Esophagus squamous epithelium (tissue), 5 donors: ENCODE results near the gene RSPO3. TPM values are rescaled to one million over a fixed set of nuclear protein-coding genes. Genes with fewer than 3 reads are reported as not detected.

Source experiments
- DNase-seq: peaks from one replicate; lab custom pipeline; 2025; lab: John Stamatoyannopoulos, UW
- H3K27ac ChIP-seq, 4 donors: fragments of 200-600 bp; sonication (generic); one replicate each; pipeline ENCODE4 v1.5.1; 2016 to 2019; ENCODE audit warnings: mild to moderate bottlenecking in 1 of 4
- H3K27me3 ChIP-seq, 4 donors: fragments of 200-600 bp; sonication (generic); 1 replicate in 3 of 4; 2 replicates in 1 of 4; pipeline versions ENCODE4 v1.5.1 to v1.6.0; 2017 to 2021; ENCODE audit warnings: antibody characterized with exemption in 1 of 4
- H3K36me3 ChIP-seq, 3 donors: fragments of 200-600 bp; sonication (generic); one replicate each; pipeline ENCODE4 v1.5.1; 2016 to 2019
- H3K4me1 ChIP-seq, 3 donors: fragments of 200-600 bp; sonication (generic); one replicate each; pipeline ENCODE4 v1.5.1; 2017 to 2019
- H3K4me3 ChIP-seq, 4 donors: fragments of 200-600 bp; sonication (generic); 1 replicate in 3 of 4; 2 replicates in 1 of 4; pipeline ENCODE4 v1.5.1; 2016 to 2019; ENCODE audit warnings: mild to moderate bottlenecking in 2 of 4, moderate library complexity in 1 of 4
- H3K9me3 ChIP-seq, 3 donors: fragments of 200-600 bp; sonication (generic); one replicate each; pipeline ENCODE4 v1.5.1; 2016 to 2019
- POLR2A ChIP-seq, 4 donors: fragments of 450-650 bp; IDR thresholded peaks; one replicate each; pipeline ENCODE4 v1.6.1; 2017; ENCODE audit warnings: antibody characterized with exemption in 4 of 4, mild to moderate bottlenecking in 4 of 4, moderate library complexity in 3 of 4
- WGBS, 2 donors: methylation state at CpG; one replicate each; pipeline ENCODE4 v1.1.5; 2018; 5-methylcytosine and 5-hydroxymethylcytosine counted together
- intact Hi-C: fragments of 100-400 bp; cut with DNase I; formaldehyde crosslinking; loops from one replicate; pipeline ENCODE4 v1.15.0; 2022
- total RNA-seq, 4 donors: library from RNA; depleted of rRNA; stranded (reverse); fragments of >200 nt; gene quantifications; one replicate each; pipeline ENCODE4 v1.1.0, GENCODE V29; 2016
- TF ChIP-seq, protein P1 (sequence below), 6 experiments: fragments of 450-650 bp in 4 of 6; fragments of 200-600 bp in 2 of 6; sonication (generic) in 2 of 6; IDR thresholded peaks; one replicate each; pipeline ENCODE4 v1.5.1; 2016 to 2019; ENCODE audit warnings: antibody characterized with exemption in 6 of 6, mild to moderate bottlenecking in 4 of 6, moderate library complexity in 4 of 6
- donor health status: DM: yes; HTN: yes; CAD: no.

Gene RSPO3
- total RNA-seq, 4 donors from 2014 or later: 1.1 to 7.2 (median 4.3) TPM

GRCh38 chr6:127129251-127129650 is 10.8 kb downstream of the RSPO3 start:
- Histone ChIP-seq H3K9me3 (no peaks in the 10 kb centered on the region), H3K36me3 (no peaks in the 10 kb centered on the region), H3K27me3 (peaks cover 0 to 6% (median 0%) of the 10 kb centered on the region in 4 donors), H3K4me1 (no peaks in the 10 kb centered on the region), H3K4me3 (no peak overlapping the region), H3K27ac (no peak overlapping the region)
- intact Hi-C loops: no loop called here
- DNase-seq: no peak
- 77 to 78% methylated on average over 4 of the region's 4 CpGs for WGBS, 2 donors
- no peak for TF ChIP-seq POLR2A (IDR thresholded peaks at IDR 0.05)
- TF ChIP-seq, protein P1, sequence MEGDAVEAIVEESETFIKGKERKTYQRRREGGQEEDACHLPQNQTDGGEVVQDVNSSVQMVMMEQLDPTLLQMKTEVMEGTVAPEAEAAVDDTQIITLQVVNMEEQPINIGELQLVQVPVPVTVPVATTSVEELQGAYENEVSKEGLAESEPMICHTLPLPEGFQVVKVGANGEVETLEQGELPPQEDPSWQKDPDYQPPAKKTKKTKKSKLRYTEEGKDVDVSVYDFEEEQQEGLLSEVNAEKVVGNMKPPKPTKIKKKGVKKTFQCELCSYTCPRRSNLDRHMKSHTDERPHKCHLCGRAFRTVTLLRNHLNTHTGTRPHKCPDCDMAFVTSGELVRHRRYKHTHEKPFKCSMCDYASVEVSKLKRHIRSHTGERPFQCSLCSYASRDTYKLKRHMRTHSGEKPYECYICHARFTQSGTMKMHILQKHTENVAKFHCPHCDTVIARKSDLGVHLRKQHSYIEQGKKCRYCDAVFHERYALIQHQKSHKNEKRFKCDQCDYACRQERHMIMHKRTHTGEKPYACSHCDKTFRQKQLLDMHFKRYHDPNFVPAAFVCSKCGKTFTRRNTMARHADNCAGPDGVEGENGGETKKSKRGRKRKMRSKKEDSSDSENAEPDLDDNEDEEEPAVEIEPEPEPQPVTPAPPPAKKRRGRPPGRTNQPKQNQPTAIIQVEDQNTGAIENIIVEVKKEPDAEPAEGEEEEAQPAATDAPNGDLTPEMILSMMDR (IDR thresholded peaks at IDR 0.05): no peak

- Histone ChIP-seq H3K4me1 (no peaks in the 10 kb centered on the region), H3K4me3 (no peak overlapping the region), H3K27ac (no peak overlapping the region), H3K9me3 (no peaks in the 10 kb centered on the region), H3K36me3 (no peaks in the 10 kb centered on the region), H3K27me3 (no peaks in the 10 kb centered on the region)
- TF ChIP-seq, protein P1 (IDR thresholded peaks at IDR 0.05): no peak
- TF ChIP-seq POLR2A (IDR thresholded peaks at IDR 0.05): no peak
- DNase-seq: no peak
- WGBS, 2 donors: 56 to 69% methylated on average over 3 of the region's 3 CpGs
- intact Hi-C loops: no loop called here
Observed at GRCh38 chr6:127131275-127131674, 12.8 kb downstream of the RSPO3 start.

DNA sequence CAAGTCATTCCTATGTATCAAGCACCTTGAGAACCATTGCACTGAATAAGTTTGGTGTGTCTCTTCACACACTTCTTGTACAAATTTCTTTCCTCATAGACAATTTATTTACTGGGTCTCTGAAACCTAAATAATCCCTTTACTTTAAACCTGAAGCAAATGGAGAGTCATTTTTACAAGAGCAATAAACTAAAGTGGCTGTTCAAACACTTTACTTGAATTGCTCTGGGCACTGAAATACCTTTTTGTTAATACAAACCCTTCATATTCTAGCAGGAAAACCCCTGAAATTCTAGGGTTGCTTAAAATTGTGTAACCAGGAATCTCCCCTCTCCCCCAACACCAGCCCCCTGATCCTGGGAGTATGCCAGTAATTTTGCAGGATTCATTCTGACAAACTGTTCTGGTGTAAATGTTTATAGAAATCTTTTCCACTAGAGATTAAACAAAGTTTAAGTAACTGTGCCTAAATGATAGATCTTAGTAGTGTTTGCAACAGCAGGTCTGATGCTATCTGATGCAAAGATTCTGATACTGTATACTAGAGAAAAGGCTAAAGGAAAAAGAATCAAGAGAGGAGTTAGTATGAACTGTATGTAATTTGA is 13.4 kb downstream of the RSPO3 start:
- no peaks in the 10 kb centered on the region for H3K36me3 ChIP-seq
- no peak overlapping the region for H3K27ac ChIP-seq
- H3K4me1 ChIP-seq: no peaks in the 10 kb centered on the region
- no peaks in the 10 kb centered on the region for H3K9me3 ChIP-seq
- H3K4me3 ChIP-seq: no peak overlapping the region
- intact Hi-C loops: no loop called here
- TF ChIP-seq, protein P1 (IDR thresholded peaks at IDR 0.05): no peak
- TF ChIP-seq POLR2A (IDR thresholded peaks at IDR 0.05): no peak
- DNase-seq: no peak
- H3K27me3 ChIP-seq: no peaks in the 10 kb centered on the region

- Histone ChIP-seq H3K27me3 (no peaks in the 10 kb centered on the region), H3K36me3 (no peaks in the 10 kb centered on the region), H3K4me1 (no peaks in the 10 kb centered on the region), H3K4me3 (no peak overlapping the region), H3K27ac (no peak overlapping the region), H3K9me3 (no peaks in the 10 kb centered on the region)
- WGBS, 2 donors: 46 to 68% methylated on average over 1 of the region's 1 CpG
- no peak for DNase-seq
- intact Hi-C loops: no loop called here
- no peak for TF ChIP-seq POLR2A (IDR thresholded peaks at IDR 0.05)
- TF ChIP-seq, protein P1 (IDR thresholded peaks at IDR 0.05): no peak
Observed at GRCh38 chr6:127134136-127134535, 15.7 kb downstream of the RSPO3 start.

GRCh38 chr6:127136786-127137185 is 18.3 kb downstream of the RSPO3 start:
- no peak for DNase-seq
- no peaks in the 10 kb centered on the region for H3K27me3 ChIP-seq
- no peaks in the 10 kb centered on the region for H3K36me3 ChIP-seq
- WGBS, 2 donors: 45 to 65% methylated on average over 4 of the region's 4 CpGs
- no peaks in the 10 kb centered on the region for H3K4me1 ChIP-seq
- intact Hi-C loops: no loop called here
- no peak overlapping the region for H3K27ac ChIP-seq
- TF ChIP-seq, protein P1 (IDR thresholded peaks at IDR 0.05): no peak
- no peak for TF ChIP-seq POLR2A (IDR thresholded peaks at IDR 0.05)
- no peaks in the 10 kb centered on the region for H3K9me3 ChIP-seq
- H3K4me3 ChIP-seq: no peak overlapping the region
